Glutamatergic neuron (in vitro differentiated cells): ENCODE results near the gene ROR1. TPM values are rescaled to one million over a fixed set of nuclear protein-coding genes. Genes with fewer than 3 reads are reported as not detected.

Source experiments
- DNase-seq: peaks from one replicate; pipeline ENCODE4 v3.0.0; 2022
- H3K27ac Mint-ChIP-seq: one replicate; pipeline ENCODE4 v1.8.0; 2020; ENCODE audit warnings: mild to moderate bottlenecking, mixed read lengths, inconsistent platforms; ENCODE audit not compliant: unreplicated experiment
- H3K27me3 Mint-ChIP-seq: one replicate; pipeline ENCODE4 v1.8.0; 2020; ENCODE audit warnings: mild to moderate bottlenecking, moderate library complexity, mixed read lengths, inconsistent platforms; ENCODE audit not compliant: unreplicated experiment
- H3K36me3 Mint-ChIP-seq: one replicate; pipeline ENCODE4 v1.8.0; 2020; ENCODE audit warnings: mild to moderate bottlenecking, mixed read lengths, inconsistent platforms; ENCODE audit not compliant: unreplicated experiment
- H3K4me1 Mint-ChIP-seq: one replicate; pipeline ENCODE4 v1.8.0; 2020; ENCODE audit warnings: mild to moderate bottlenecking, low read depth, mixed read lengths, inconsistent platforms; ENCODE audit not compliant: unreplicated experiment
- H3K4me3 Mint-ChIP-seq: one replicate; pipeline ENCODE4 v1.8.0; 2020; ENCODE audit warnings: mild to moderate bottlenecking, mixed read lengths, inconsistent platforms; ENCODE audit not compliant: unreplicated experiment
- H3K9me3 Mint-ChIP-seq: one replicate; pipeline ENCODE4 v1.8.0; 2020; ENCODE audit warnings: mild to moderate bottlenecking, moderate library complexity, mixed read lengths, inconsistent platforms; ENCODE audit not compliant: unreplicated experiment
- total RNA-seq: library from RNA; stranded (reverse); fragmentation: NEBNext Ultra II Directional; extraction: Animal tissue kit (Norgen Biotek cat#: 25700); gene quantifications from one replicate; pipeline ENCODE4 v1.2.1, GENCODE V29; 2021; ENCODE audit not compliant: unreplicated experiment
- TF ChIP-seq, protein P1 (sequence below): fragments of 200-600 bp; sonication (generic); IDR thresholded peaks from one replicate; pipeline ENCODE4 v1.5.0; 2021; ENCODE audit not compliant: partially characterized antibody, unreplicated experiment

Gene ROR1
- total RNA-seq, 1 donor from 2014 or later: 11.3 TPM

GRCh38 chr1:63904826-63905225 is 131.0 kb downstream of the ROR1 start:
- no peaks in the 10 kb centered on the region for H3K27me3 Mint-ChIP-seq
- peaks cover 3% of the 10 kb centered on the region for H3K9me3 Mint-ChIP-seq
- DNase-seq: no peak
- H3K36me3 Mint-ChIP-seq: no peaks in the 10 kb centered on the region
- H3K4me1 Mint-ChIP-seq: peaks cover 14% of the 10 kb centered on the region
- no peak overlapping the region for H3K4me3 Mint-ChIP-seq
- TF ChIP-seq, protein P1, sequence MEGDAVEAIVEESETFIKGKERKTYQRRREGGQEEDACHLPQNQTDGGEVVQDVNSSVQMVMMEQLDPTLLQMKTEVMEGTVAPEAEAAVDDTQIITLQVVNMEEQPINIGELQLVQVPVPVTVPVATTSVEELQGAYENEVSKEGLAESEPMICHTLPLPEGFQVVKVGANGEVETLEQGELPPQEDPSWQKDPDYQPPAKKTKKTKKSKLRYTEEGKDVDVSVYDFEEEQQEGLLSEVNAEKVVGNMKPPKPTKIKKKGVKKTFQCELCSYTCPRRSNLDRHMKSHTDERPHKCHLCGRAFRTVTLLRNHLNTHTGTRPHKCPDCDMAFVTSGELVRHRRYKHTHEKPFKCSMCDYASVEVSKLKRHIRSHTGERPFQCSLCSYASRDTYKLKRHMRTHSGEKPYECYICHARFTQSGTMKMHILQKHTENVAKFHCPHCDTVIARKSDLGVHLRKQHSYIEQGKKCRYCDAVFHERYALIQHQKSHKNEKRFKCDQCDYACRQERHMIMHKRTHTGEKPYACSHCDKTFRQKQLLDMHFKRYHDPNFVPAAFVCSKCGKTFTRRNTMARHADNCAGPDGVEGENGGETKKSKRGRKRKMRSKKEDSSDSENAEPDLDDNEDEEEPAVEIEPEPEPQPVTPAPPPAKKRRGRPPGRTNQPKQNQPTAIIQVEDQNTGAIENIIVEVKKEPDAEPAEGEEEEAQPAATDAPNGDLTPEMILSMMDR: no peak
- peak overlapping the region; percentile 23 for H3K27ac Mint-ChIP-seq

DNA sequence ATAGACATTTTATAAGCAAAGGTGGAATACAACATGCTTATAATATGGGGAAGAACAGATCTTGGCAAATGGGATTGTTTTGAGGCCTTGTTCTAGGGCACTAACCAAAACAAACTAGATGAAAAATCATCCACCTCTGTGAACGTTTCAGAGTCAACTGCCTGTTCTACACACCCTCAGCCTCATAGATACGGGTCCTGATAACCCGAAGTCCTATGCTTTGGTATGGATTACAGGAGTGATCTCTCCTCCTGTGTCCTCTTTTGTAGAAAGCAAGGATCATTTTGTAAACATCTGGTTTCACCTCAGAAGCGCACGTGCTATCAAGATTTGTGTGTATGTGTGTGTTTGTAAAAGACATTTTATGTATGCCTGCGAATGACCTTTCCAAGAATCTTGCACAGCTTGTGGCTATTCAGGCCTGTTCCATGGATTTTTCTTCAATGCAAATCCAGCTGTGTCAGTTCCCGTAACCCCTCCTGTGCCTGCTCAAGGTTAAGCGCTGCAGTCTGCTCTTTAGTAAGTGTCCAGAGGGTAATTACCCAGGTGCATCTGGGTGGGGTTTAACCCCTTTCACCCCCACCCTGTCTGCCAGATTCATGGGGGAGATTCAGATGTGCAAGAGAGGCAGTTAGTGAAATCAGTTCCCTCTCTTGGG is 132.4 kb downstream of the ROR1 start:
- H3K9me3 Mint-ChIP-seq: peaks cover 3% of the 10 kb centered on the region
- H3K36me3 Mint-ChIP-seq: no peaks in the 10 kb centered on the region
- peaks cover 14% of the 10 kb centered on the region for H3K4me1 Mint-ChIP-seq
- H3K4me3 Mint-ChIP-seq: no peak overlapping the region
- no peaks in the 10 kb centered on the region for H3K27me3 Mint-ChIP-seq
- TF ChIP-seq, protein P1: no peak
- H3K27ac Mint-ChIP-seq: no peak overlapping the region
- DNase-seq: no peak

GRCh38 chr1:63907051-63907450 is 133.2 kb downstream of the ROR1 start:
- no peak for DNase-seq
- Mint-ChIP-seq H3K36me3 (no peaks in the 10 kb centered on the region), H3K4me1 (peaks cover 14% of the 10 kb centered on the region), H3K9me3 (peaks cover 3% of the 10 kb centered on the region), H3K4me3 (no peak overlapping the region), H3K27me3 (no peaks in the 10 kb centered on the region), H3K27ac (no peak overlapping the region)
- TF ChIP-seq, protein P1: no peak

DNA sequence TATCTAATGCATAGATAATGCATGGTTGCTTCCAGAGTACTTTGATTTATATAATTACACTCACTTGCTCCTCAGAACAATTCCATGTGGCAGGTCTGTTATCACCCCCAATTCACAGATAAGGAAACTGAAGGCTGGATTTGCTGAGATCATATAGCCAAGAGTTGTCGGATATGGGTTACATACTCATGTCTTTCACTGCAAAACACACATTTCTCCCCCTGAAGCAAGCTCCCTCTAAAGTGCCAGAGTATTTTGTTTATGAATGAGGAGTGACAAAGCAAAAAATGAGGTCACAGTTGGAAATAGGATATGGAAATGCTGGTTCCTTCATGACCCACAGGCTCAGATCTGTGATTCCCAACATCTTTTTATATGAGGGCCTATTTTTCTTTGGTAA is 134.2 kb downstream of the ROR1 start:
- Mint-ChIP-seq H3K27me3 (no peaks in the 10 kb centered on the region), H3K27ac (no peak overlapping the region), H3K9me3 (peaks cover 3% of the 10 kb centered on the region), H3K4me3 (no peak overlapping the region), H3K4me1 (peaks cover 17% of the 10 kb centered on the region), H3K36me3 (no peaks in the 10 kb centered on the region)
- no peak for DNase-seq
- TF ChIP-seq, protein P1: no peak

- Mint-ChIP-seq H3K4me1 (peaks cover 16% of the 10 kb centered on the region), H3K4me3 (no peak overlapping the region), H3K36me3 (no peaks in the 10 kb centered on the region), H3K27ac (no peak overlapping the region), H3K9me3 (no peaks in the 10 kb centered on the region), H3K27me3 (no peaks in the 10 kb centered on the region)
- no peak for DNase-seq
- TF ChIP-seq, protein P1: no peak
Measured at GRCh38 chr1:63909526-63909925, 135.7 kb downstream of the ROR1 start.
